Central memory CD8-positive, alpha-beta T cell (primary cell): ENCODE results near the gene SLC26A2.

Experiments used
- ATAC-seq: fragments of 150-1000 bp; cut with Tn5 transposase; replicated peaks from 2 replicates; pipeline ENCODE4 v1.10.0; 2022; ENCODE audit warnings: mild to moderate bottlenecking, moderate FRiP score, moderate number of reproducible peaks; ENCODE audit not compliant: poor library complexity, severe bottlenecking; ENCODE audit errors: extremely low read depth
- DNase-seq, 2 donors: peaks; one replicate each; pipeline ENCODE4 v3.0.0; 2021; ENCODE audit warnings: low spot score in 2 of 2
- H3K27ac Mint-ChIP-seq: one replicate; pipeline ENCODE4 v1.8.0; 2022; ENCODE audit warnings: low read depth, mild to moderate bottlenecking, moderate library complexity, mixed read lengths
- H3K27me3 Mint-ChIP-seq: one replicate; pipeline ENCODE4 v1.8.0; 2022; ENCODE audit warnings: mixed read lengths
- H3K36me3 Mint-ChIP-seq: one replicate; pipeline ENCODE4 v1.8.0; 2022; ENCODE audit warnings: mild to moderate bottlenecking, moderate library complexity, mixed read lengths; ENCODE audit not compliant: insufficient read depth
- H3K4me1 Mint-ChIP-seq: one replicate; pipeline ENCODE4 v1.8.0; 2022; ENCODE audit warnings: mixed read lengths
- H3K4me3 Mint-ChIP-seq: one replicate; pipeline ENCODE4 v1.8.0; 2022; ENCODE audit warnings: mild to moderate bottlenecking, moderate library complexity, mixed read lengths
- H3K9me3 Mint-ChIP-seq: one replicate; pipeline ENCODE4 v1.8.0; 2022; ENCODE audit warnings: mixed read lengths

The SLC26A2 gene

GRCh38 chr5:149930043-149930748, 30.4 kb upstream of the SLC26A2 start:
- ATAC-seq: no peak
- no peak overlapping the region for H3K4me3 Mint-ChIP-seq
- no peaks in the 10 kb centered on the region for H3K36me3 Mint-ChIP-seq
- H3K27ac Mint-ChIP-seq: no peak overlapping the region
- no peaks in the 10 kb centered on the region for H3K9me3 Mint-ChIP-seq
- H3K4me1 Mint-ChIP-seq: no peaks in the 10 kb centered on the region
- DNase-seq: no peak
- H3K27me3 Mint-ChIP-seq: peaks cover 36% of the 10 kb centered on the region

- Mint-ChIP-seq H3K27me3 (peaks cover 37% of the 10 kb centered on the region), H3K36me3 (no peaks in the 10 kb centered on the region), H3K27ac (no peak overlapping the region), H3K4me1 (no peaks in the 10 kb centered on the region), H3K9me3 (no peaks in the 10 kb centered on the region), H3K4me3 (no peak overlapping the region)
- ATAC-seq (no peak), DNase-seq (no peak)
Observed at GRCh38 chr5:149930749-149931574, 29.6 kb upstream of the SLC26A2 start.

- Mint-ChIP-seq H3K4me3 (no peak overlapping the region), H3K36me3 (no peaks in the 10 kb centered on the region), H3K27ac (no peak overlapping the region), H3K27me3 (peaks cover 37% of the 10 kb centered on the region), H3K4me1 (no peaks in the 10 kb centered on the region), H3K9me3 (no peaks in the 10 kb centered on the region)
- ATAC-seq: no peak
- no peak for DNase-seq
Observed at GRCh38 chr5:149931992-149932436, 28.5 kb upstream of the SLC26A2 start.

- Mint-ChIP-seq H3K36me3 (no peaks in the 10 kb centered on the region), H3K27me3 (peaks cover 37% of the 10 kb centered on the region), H3K4me3 (no peak overlapping the region), H3K4me1 (no peaks in the 10 kb centered on the region), H3K27ac (no peak overlapping the region), H3K9me3 (no peaks in the 10 kb centered on the region)
- ATAC-seq: no peak
- DNase-seq: no peak
Observed at GRCh38 chr5:149932445-149933350, 27.9 kb upstream of the SLC26A2 start.

- Mint-ChIP-seq H3K9me3 (no peaks in the 10 kb centered on the region), H3K36me3 (no peaks in the 10 kb centered on the region), H3K27ac (no peak overlapping the region), H3K4me3 (no peak overlapping the region), H3K27me3 (peaks cover 30% of the 10 kb centered on the region), H3K4me1 (no peaks in the 10 kb centered on the region)
- no peak for ATAC-seq
- no peak for DNase-seq
Observed at GRCh38 chr5:149935431-149935901, 25.1 kb upstream of the SLC26A2 start.

- H3K9me3 Mint-ChIP-seq: no peaks in the 10 kb centered on the region
- H3K4me1 Mint-ChIP-seq: no peaks in the 10 kb centered on the region
- H3K27ac Mint-ChIP-seq: no peak overlapping the region
- peaks cover 23% of the 10 kb centered on the region for H3K27me3 Mint-ChIP-seq
- no peaks in the 10 kb centered on the region for H3K36me3 Mint-ChIP-seq
- no peak for DNase-seq
- no peak for ATAC-seq
- H3K4me3 Mint-ChIP-seq: no peak overlapping the region
Observed at GRCh38 chr5:149936044-149936699, 24.4 kb upstream of the SLC26A2 start.

GRCh38 chr5:149936700-149937091, 23.9 kb upstream of the SLC26A2 start:
- no peaks in the 10 kb centered on the region for H3K4me1 Mint-ChIP-seq
- peaks cover 19% of the 10 kb centered on the region for H3K27me3 Mint-ChIP-seq
- H3K4me3 Mint-ChIP-seq: no peak overlapping the region
- ATAC-seq (no peak), DNase-seq (no peak)
- no peak overlapping the region for H3K27ac Mint-ChIP-seq
- no peaks in the 10 kb centered on the region for H3K9me3 Mint-ChIP-seq
- H3K36me3 Mint-ChIP-seq: no peaks in the 10 kb centered on the region

GRCh38 chr5:149937610-149938009, 22.9 kb upstream of the SLC26A2 start:
- no peaks in the 10 kb centered on the region for H3K36me3 Mint-ChIP-seq
- H3K27ac Mint-ChIP-seq: no peak overlapping the region
- H3K4me3 Mint-ChIP-seq: no peak overlapping the region
- H3K9me3 Mint-ChIP-seq: no peaks in the 10 kb centered on the region
- ATAC-seq (no peak), DNase-seq (no peak)
- peaks cover 12% of the 10 kb centered on the region for H3K27me3 Mint-ChIP-seq
- H3K4me1 Mint-ChIP-seq: no peaks in the 10 kb centered on the region

GRCh38 chr5:149938279-149938678, 22.3 kb upstream of the SLC26A2 start:
- Mint-ChIP-seq H3K4me1 (no peaks in the 10 kb centered on the region), H3K27me3 (peaks cover 12% of the 10 kb centered on the region), H3K4me3 (no peak overlapping the region), H3K36me3 (no peaks in the 10 kb centered on the region), H3K9me3 (no peaks in the 10 kb centered on the region), H3K27ac (no peak overlapping the region)
- DNase-seq (no peak), ATAC-seq (no peak)

GRCh38 chr5:149938791-149939358, 21.7 kb upstream of the SLC26A2 start:
- no peak for DNase-seq

GRCh38 chr5:149939546-149939945, 21.0 kb upstream of the SLC26A2 start:
- no peak overlapping the region for H3K27ac Mint-ChIP-seq
- no peaks in the 10 kb centered on the region for H3K36me3 Mint-ChIP-seq
- peaks cover 8% of the 10 kb centered on the region for H3K27me3 Mint-ChIP-seq
- no peaks in the 10 kb centered on the region for H3K9me3 Mint-ChIP-seq
- H3K4me1 Mint-ChIP-seq: no peaks in the 10 kb centered on the region
- no peak overlapping the region for H3K4me3 Mint-ChIP-seq
- ATAC-seq (no peak), DNase-seq (no peak)

More at GRCh38 chr5:149938791-149939358, 21.7 kb upstream of the SLC26A2 start:
- ATAC-seq: no peak
- Mint-ChIP-seq H3K4me3 (no peak overlapping the region), H3K36me3 (no peaks in the 10 kb centered on the region), H3K9me3 (no peaks in the 10 kb centered on the region), H3K27ac (no peak overlapping the region), H3K4me1 (no peaks in the 10 kb centered on the region), H3K27me3 (peaks cover 12% of the 10 kb centered on the region)
